ENCODE data around the gene IGF2R. TPM values are rescaled to one million over a fixed set of nuclear protein-coding genes. Genes with fewer than 3 reads are reported as not detected.

The IGF2R gene
- total RNA-seq, 1 donor from 2014 or later = 156 TPM

DNA sequence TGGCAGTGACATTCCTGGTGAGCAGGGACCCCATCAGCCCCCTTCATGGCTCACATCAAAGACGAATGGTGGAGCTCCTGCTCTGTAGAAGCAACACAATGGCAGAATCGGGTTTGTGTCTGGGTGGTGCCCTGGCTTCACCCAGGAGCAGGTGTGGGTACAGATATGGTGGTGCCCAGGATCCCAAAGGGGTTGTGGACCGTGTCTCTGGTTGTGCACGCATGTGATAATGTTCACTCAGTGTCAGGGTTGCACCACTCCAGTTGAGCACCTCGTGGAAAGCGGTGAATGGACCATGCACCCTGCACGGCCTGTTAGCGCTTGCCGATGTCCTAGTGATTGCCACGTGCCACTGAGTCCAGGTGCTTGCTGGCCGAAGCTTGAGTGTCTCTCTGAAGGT lies 63.0 kb downstream of the IGF2R start:
- H3K27ac ChIP-seq = no peak overlapping the region
- H3K4me3 ChIP-seq = no peak overlapping the region
- intact Hi-C loops (cut with DNase I) = no loop called here
- no peaks in the 10 kb centered on the region for H3K9me3 ChIP-seq
- DNase-seq (no peak), ATAC-seq (no peak)
- H3K4me1 ChIP-seq = peaks cover 19% of the 10 kb centered on the region
- peaks cover 85% of the 10 kb centered on the region for H3K36me3 ChIP-seq
- no peaks in the 10 kb centered on the region for H3K27me3 ChIP-seq (ENCODE audit: low read depth)
- TF ChIP-seq, protein P1, sequence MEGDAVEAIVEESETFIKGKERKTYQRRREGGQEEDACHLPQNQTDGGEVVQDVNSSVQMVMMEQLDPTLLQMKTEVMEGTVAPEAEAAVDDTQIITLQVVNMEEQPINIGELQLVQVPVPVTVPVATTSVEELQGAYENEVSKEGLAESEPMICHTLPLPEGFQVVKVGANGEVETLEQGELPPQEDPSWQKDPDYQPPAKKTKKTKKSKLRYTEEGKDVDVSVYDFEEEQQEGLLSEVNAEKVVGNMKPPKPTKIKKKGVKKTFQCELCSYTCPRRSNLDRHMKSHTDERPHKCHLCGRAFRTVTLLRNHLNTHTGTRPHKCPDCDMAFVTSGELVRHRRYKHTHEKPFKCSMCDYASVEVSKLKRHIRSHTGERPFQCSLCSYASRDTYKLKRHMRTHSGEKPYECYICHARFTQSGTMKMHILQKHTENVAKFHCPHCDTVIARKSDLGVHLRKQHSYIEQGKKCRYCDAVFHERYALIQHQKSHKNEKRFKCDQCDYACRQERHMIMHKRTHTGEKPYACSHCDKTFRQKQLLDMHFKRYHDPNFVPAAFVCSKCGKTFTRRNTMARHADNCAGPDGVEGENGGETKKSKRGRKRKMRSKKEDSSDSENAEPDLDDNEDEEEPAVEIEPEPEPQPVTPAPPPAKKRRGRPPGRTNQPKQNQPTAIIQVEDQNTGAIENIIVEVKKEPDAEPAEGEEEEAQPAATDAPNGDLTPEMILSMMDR (IDR thresholded peaks at IDR 0.05) = no peak

DNA sequence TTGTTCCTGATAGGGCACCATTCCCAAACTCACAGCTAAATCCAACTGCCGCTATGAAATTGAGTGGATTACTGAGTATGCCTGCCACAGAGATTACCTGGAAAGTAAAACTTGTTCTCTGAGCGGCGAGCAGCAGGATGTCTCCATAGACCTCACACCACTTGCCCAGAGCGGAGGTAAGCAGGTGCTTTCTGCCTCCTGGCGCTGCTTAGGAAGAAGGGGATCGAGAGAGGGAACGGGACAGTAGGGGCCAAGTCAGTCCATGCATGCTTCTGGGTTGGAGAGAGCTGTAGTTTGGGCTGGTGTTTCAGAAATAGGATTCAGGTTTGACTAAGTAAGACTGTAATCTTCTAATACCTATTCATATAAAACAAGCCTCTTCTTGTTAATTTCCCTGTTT lies 63.7 kb downstream of the IGF2R start:
- Histone ChIP-seq H3K4me1 (peaks cover 19% of the 10 kb centered on the region), H3K9me3 (no peaks in the 10 kb centered on the region), H3K4me3 (no peak overlapping the region), H3K36me3 (peaks cover 83% of the 10 kb centered on the region), H3K27ac (no peak overlapping the region), H3K27me3 (ENCODE audit: low read depth) (no peaks in the 10 kb centered on the region)
- ATAC-seq = no peak
- TF ChIP-seq, protein P1 (IDR thresholded peaks at IDR 0.05) = no peak
- DNase-seq = no peak
- intact Hi-C loops (cut with DNase I) = no loop called here

DNA sequence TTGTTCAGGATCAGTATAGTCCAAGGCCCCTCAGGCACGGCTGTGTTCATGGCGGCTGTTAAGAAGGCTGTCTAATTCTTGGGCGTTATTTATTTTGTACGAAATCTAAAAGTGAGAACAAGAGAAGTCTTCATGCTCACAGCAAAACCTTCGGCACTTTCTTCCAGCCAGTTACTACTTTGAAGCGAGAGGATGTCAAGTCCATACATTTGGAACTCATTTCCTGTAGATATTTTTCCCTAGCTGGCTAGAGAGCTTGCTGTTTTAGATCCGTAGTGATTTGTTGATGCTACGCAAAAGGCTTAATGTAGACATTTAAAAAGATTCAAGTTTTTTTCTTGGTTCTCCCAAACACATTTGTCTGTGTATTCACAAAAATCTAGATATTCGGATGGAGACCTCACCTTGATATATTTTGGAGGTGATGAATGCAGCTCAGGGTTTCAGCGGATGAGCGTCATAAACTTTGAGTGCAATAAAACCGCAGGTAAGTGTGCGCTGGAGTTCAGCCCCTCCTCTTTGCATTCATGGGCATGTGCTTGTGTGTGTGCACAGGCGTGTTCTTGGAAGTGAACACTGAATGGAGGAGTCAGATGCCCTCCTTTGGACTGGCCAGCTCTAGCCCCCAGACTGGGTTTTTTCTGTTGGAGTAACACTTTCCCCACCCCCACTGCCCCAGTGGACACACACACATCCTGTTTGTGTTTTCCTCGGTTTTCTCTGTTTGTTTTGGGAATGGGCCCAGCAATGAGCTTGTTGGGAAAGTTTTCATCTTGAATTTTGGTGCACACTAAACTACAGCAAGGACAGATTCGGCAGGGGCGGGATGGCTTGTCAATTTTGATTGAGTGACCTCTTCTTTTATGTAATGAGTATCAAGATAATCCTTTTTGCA lies 65.4 kb downstream of the IGF2R start:
- DNase-seq = no peak
- H3K4me3 ChIP-seq = no peak overlapping the region
- H3K4me1 ChIP-seq = peaks cover 18% of the 10 kb centered on the region
- H3K27ac ChIP-seq = no peak overlapping the region
- peaks cover 68% of the 10 kb centered on the region for H3K36me3 ChIP-seq
- H3K27me3 ChIP-seq (ENCODE audit: low read depth) = no peaks in the 10 kb centered on the region
- intact Hi-C loops (cut with DNase I) = no loop called here
- no peaks in the 10 kb centered on the region for H3K9me3 ChIP-seq
- TF ChIP-seq, protein P1 (IDR thresholded peaks at IDR 0.05) = no peak
- ATAC-seq = no peak

DNA sequence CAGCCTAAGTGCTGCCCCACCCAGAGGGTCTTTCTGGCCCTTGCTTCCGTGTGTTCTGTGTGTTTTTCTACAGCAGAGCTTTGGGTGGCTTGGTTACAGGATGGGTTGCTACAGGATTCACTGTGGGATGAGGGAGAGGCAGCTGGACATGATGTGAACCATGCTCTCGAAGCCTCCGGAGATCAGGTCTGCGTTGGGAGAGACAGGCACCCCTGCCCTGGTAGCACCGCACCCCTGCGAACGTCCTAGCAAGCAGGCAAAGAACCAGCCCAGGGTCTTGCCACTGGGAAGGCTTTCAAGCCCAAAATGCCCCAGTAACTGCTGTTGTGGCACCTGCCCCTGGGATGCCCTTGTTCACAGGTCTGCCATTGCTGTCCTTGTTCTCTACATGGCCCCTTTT lies 66.4 kb downstream of the IGF2R start:
- Histone ChIP-seq H3K27ac (no peak overlapping the region), H3K36me3 (peaks cover 68% of the 10 kb centered on the region), H3K4me1 (peaks cover 9% of the 10 kb centered on the region), H3K27me3 (ENCODE audit: low read depth) (no peaks in the 10 kb centered on the region), H3K4me3 (no peak overlapping the region), H3K9me3 (no peaks in the 10 kb centered on the region)
- intact Hi-C loops (cut with DNase I) = no loop called here
- DNase-seq (no peak), ATAC-seq (no peak)
- TF ChIP-seq, protein P1 (IDR thresholded peaks at IDR 0.05) = no peak

DNA sequence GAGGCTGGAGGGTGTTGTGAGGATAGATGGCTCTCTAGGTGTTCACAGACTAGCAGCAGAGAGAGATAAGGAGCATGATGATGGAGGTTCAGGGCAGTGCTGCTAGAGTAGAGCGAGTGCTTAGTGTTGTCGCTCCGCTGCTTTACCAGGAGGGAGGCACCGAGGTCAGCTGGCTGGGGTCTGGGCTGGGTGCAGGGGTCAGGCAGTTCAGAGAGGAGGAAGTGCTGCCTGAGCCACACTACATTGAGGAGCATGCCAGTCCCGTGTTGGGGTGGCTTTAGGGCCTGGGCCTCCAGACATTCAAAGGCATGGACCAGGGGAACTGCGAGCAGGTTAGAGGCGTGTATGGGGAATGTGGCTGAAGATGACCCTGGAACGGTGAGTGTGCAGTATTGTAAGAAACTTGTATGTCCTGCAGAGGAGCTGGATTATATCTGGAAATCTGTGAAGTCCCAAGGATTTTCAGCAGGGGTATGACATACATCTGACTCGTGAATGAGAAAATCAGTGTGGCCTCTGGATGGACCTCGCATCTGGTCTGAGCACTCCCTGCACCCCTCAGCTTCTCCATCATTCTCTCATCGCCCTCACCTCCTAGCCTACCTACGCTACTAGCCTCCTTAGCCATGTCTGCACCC lies 66.9 kb downstream of the IGF2R start:
- ATAC-seq = no peak
- intact Hi-C loops (cut with DNase I) = no loop called here
- TF ChIP-seq, protein P1 (IDR thresholded peaks at IDR 0.05) = no peak
- no peak for DNase-seq
- Histone ChIP-seq H3K27ac (no peak overlapping the region), H3K36me3 (peaks cover 73% of the 10 kb centered on the region), H3K27me3 (ENCODE audit: low read depth) (no peaks in the 10 kb centered on the region), H3K4me1 (peaks cover 3% of the 10 kb centered on the region), H3K9me3 (no peaks in the 10 kb centered on the region), H3K4me3 (no peak overlapping the region)
